ENCODE data around the gene HP1BP3. TPM values are rescaled to one million over a fixed set of nuclear protein-coding genes. Genes with fewer than 3 reads are reported as not detected.

HP1BP3 gene
- total RNA-seq, 1 experiment from 2014 or later = 207 TPM

DNA sequence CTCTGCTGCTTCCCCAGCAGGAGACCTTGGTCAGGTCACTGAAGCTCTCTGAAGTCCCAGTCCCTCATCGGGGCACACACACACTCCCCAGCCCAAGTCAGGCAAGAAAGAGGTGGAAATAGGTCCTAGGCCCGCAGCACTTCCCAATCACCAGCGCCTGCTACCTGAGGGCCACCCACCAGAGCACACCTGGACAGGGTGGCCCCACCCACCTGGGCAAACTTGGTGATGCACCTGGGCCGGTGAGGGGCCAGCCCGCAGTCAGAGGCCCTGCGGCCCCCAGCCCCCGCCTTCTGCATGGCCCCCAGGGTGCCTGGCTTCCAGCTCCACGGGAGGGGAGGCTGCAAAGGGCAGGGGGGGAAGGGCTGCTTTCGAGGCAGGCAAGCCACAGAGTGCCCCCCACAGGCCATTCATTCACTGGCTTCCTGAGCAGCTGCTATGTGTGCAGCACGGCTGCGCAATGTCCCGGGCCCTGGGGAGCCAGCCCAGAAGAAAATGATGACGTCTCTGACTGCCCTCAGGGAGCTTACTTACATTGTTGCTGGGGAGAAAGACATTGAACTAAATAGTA lies 59.3 kb downstream of the HP1BP3 start:
- ChIA-PET CTCF (interaction anchor here (1.7 kb wide), 1 partner anchor 31 kb away, joined by 7 read pairs; no protein-coding TSS in a partner anchor), RAD21 (ENCODE audit: low non-redundant PET in 1 of 2, low total read pairs in 2 of 2, uncharacterized antibody in 2 of 2, unreplicated experiment in 2 of 2) (interaction anchor here in 1 of 2 experiments (0.6 kb wide), 1 partner anchor 151 kb away, joined by 4 read pairs; no protein-coding TSS in a partner anchor), POLR2A (no interaction called here)
- H3K4me1 ChIP-seq (ENCODE audit: control insufficient read depth in 1 of 2, insufficient read depth in 2 of 2, low read length in 2 of 2) = peaks cover 6 to 51% of the 10 kb centered on the region in 2 experiments
- no peaks in the 10 kb centered on the region for H3K36me3 ChIP-seq (ENCODE audit: control insufficient read depth in 1 of 2, insufficient read depth in 2 of 2, low read length in 2 of 2)
- H3K9me2 ChIP-seq (ENCODE audit: insufficient read depth) = no peaks in the 10 kb centered on the region
- BruUV-seq (replicated peaks) = no TSS peak
- DNase-seq (ENCODE audit: low read depth, low spot score) = no peak
- H3K4me3 ChIP-seq (replicated peaks in 1 of 2; ENCODE audit: low read depth in 1 of 2, low read length in 2 of 2) = no peak overlapping the region
- no peak for TF ChIP-seq CEBPB (IDR thresholded peaks at IDR 0.05; ENCODE audit: low read depth)
- TF ChIP-seq, protein P1, sequence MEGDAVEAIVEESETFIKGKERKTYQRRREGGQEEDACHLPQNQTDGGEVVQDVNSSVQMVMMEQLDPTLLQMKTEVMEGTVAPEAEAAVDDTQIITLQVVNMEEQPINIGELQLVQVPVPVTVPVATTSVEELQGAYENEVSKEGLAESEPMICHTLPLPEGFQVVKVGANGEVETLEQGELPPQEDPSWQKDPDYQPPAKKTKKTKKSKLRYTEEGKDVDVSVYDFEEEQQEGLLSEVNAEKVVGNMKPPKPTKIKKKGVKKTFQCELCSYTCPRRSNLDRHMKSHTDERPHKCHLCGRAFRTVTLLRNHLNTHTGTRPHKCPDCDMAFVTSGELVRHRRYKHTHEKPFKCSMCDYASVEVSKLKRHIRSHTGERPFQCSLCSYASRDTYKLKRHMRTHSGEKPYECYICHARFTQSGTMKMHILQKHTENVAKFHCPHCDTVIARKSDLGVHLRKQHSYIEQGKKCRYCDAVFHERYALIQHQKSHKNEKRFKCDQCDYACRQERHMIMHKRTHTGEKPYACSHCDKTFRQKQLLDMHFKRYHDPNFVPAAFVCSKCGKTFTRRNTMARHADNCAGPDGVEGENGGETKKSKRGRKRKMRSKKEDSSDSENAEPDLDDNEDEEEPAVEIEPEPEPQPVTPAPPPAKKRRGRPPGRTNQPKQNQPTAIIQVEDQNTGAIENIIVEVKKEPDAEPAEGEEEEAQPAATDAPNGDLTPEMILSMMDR (IDR thresholded peaks at IDR 0.05 in 2 of 3, conservative IDR thresholded peaks at IDR 0.05 in 1 of 3; ENCODE audit: borderline replicate concordance in 1 of 3, insufficient read depth in 1 of 3, low read depth in 2 of 3, low read length in 2 of 3) = peak in 2 of 3 experiments; percentile 35 to 44; a peak in 2 of 6 replicates
- H3K79me2 ChIP-seq (ENCODE audit: insufficient read depth, low read length) = peaks cover 5% of the 10 kb centered on the region; the same call in 1 of the 2 replicates
- ATAC-seq = no peak
- no peaks in the 10 kb centered on the region for H3K9me3 ChIP-seq (ENCODE audit: control insufficient read depth in 1 of 2, insufficient read depth in 1 of 2, low read depth in 1 of 2, low read length in 2 of 2)
- no peaks in the 10 kb centered on the region for H3K27me3 ChIP-seq (ENCODE audit: insufficient read depth, low read length)
- no peak overlapping the region for H3K27ac ChIP-seq (ENCODE audit: low read depth, low read length)
- intact Hi-C loops (cut with micrococcal nuclease) = no loop called here
- H4K20me1 ChIP-seq (ENCODE audit: insufficient read depth) = no peaks in the 10 kb centered on the region
- no peak overlapping the region for H3K9ac ChIP-seq (ENCODE audit: low read length)
- no peak overlapping the region for H3K4me2 ChIP-seq (ENCODE audit: low read length)
- no peak overlapping the region for H2AFZ ChIP-seq (ENCODE audit: low read depth, low read length, poor library complexity, severe bottlenecking)

DNA sequence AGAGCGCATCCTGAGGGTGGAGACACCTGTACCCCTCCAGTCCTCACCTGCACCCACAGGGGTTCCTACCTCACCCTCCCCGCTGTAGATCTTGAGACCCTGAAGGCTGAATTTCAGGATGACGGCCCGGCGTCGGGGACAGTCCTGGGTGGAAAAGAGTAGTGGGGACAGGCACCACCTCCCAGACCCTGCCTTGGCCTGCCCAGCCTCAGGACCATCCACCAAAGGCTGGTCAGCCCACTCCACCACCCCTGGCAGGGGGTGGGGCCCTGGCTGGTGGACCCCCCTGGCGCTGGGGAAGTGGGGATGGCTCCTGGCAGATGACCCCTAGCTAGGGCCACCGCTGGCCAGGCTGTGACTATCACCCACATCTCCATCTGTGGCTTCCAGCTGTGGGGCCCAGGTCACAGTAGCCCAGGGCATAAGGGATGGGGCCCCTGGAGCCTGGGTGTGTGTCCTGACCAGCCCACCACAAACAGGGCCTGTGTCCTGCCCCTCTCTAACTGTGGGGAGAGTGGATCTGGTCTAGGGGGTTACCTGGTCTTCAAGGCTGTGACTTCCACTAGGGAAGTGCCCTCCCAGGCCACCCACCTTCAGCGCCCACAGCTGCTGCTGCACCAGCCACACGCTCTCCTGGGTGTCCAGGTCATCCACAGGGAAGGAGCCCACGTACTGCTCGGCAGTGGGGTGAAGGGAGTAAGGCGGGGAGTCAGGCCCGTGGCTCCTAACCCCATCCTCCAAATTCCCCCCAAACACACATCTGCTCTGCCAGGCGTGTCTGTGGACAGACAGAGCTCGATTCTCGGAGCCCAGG lies 60.0 kb downstream of the HP1BP3 start:
- peaks cover 0 to 44% of the 10 kb centered on the region in 2 experiments; a peak in 3 of 4 replicates for H3K4me1 ChIP-seq (ENCODE audit: control insufficient read depth in 1 of 2, insufficient read depth in 2 of 2, low read length in 2 of 2)
- no peak overlapping the region for H3K4me3 ChIP-seq (replicated peaks in 1 of 2; ENCODE audit: low read depth in 1 of 2, low read length in 2 of 2)
- peaks cover 5% of the 10 kb centered on the region; the same call in 1 of the 2 replicates for H3K79me2 ChIP-seq (ENCODE audit: insufficient read depth, low read length)
- H2AFZ ChIP-seq (ENCODE audit: low read depth, low read length, poor library complexity, severe bottlenecking) = no peak overlapping the region
- no peaks in the 10 kb centered on the region for H3K36me3 ChIP-seq (ENCODE audit: control insufficient read depth in 1 of 2, insufficient read depth in 2 of 2, low read length in 2 of 2)
- H4K20me1 ChIP-seq (ENCODE audit: insufficient read depth) = no peaks in the 10 kb centered on the region
- no peaks in the 10 kb centered on the region for H3K9me2 ChIP-seq (ENCODE audit: insufficient read depth)
- CTCF ChIA-PET = interaction anchor here (1.1 to 1.7 kb wide), 2 partner anchors 30 to 31 kb away, joined by 3 to 7 read pairs; no protein-coding TSS in a partner anchor
- ATAC-seq (no peak), DNase-seq (ENCODE audit: low read depth, low spot score) (no peak)
- H3K4me2 ChIP-seq (ENCODE audit: low read length) = no peak overlapping the region
- POLR2A ChIA-PET = no interaction called here
- intact Hi-C loops (cut with micrococcal nuclease) = no loop called here
- RAD21 ChIA-PET (ENCODE audit: low non-redundant PET in 1 of 2, low total read pairs in 2 of 2, uncharacterized antibody in 2 of 2, unreplicated experiment in 2 of 2) = interaction anchor here in 1 of 2 experiments (0.6 kb wide), 1 partner anchor 151 kb away, joined by 4 read pairs; no protein-coding TSS in a partner anchor
- no peak overlapping the region for H3K27ac ChIP-seq (ENCODE audit: low read depth, low read length)
- no TSS peak for BruUV-seq (replicated peaks)
- H3K9ac ChIP-seq (ENCODE audit: low read length) = no peak overlapping the region
- no peaks in the 10 kb centered on the region for H3K27me3 ChIP-seq (ENCODE audit: insufficient read depth, low read length)
- H3K9me3 ChIP-seq (ENCODE audit: control insufficient read depth in 1 of 2, insufficient read depth in 1 of 2, low read depth in 1 of 2, low read length in 2 of 2) = no peaks in the 10 kb centered on the region
- TF ChIP-seq ELF1 (IDR thresholded peaks at IDR 0.05; ENCODE audit: borderline replicate concordance, low read depth) (no peak), JUND (IDR thresholded peaks at IDR 0.05) (no peak), YY1 (IDR thresholded peaks at IDR 0.05; ENCODE audit: extremely low read depth, insufficient replicate concordance, low read depth, low read length) (no peak), ZNF274 (IDR thresholded peaks at IDR 0.05; ENCODE audit: low read depth, low read length) (no peak), POLR2A (IDR thresholded peaks at IDR 0.05; ENCODE audit: borderline replicate concordance, extremely low read depth, insufficient read depth, insufficient read length) (no peak), POLR2AphosphoS5 (IDR thresholded peaks at IDR 0.05; ENCODE audit: low read depth, low read length) (no peak)
- TF ChIP-seq, protein P2, sequence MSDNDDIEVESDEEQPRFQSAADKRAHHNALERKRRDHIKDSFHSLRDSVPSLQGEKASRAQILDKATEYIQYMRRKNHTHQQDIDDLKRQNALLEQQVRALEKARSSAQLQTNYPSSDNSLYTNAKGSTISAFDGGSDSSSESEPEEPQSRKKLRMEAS (IDR thresholded peaks at IDR 0.05) = no peak

Measured in HCT116 (cell line).